HG02981 (cell line): ENCODE data around the gene MAP3K2.
A peak's percentile ranks its signal among the peaks of the same experiment; 100 is the strongest.

ENCODE experiments used
- ATAC-seq: cut with Tn5 transposase; IDR thresholded peaks from one replicate; pipeline ENCODE4 v1.9.1; 2021; ENCODE audit warnings: mild to moderate bottlenecking, moderate library complexity; ENCODE audit not compliant: unreplicated experiment

Gene MAP3K2

GRCh38 chr2:127386764-127387654 is 766 bp downstream of the MAP3K2 start:
- peak; percentile 58 for ATAC-seq

GRCh38 chr2:127386246-127386645 is 1.5 kb downstream of the MAP3K2 start:
- ATAC-seq: no peak

DNA sequence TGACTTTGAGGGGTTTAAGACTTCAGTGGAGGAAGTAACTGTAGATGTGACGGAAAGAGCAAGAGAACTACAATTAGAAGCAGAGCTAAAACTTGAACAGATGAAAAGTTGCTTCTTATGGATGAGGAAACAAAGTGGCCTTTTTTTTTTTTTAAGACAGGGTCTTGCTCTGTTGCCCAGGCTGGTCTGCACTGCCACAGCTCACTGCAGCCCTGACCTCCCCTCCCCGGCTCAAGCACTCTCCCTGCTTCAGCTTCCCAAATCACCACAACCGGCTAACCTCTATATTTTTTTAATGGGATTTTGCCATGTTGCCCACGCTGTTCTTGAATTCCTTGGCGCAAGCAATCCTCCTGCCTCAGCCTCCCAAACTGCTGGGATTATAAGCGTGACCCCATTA is 3.2 kb downstream of the MAP3K2 start:
- no peak for ATAC-seq

DNA sequence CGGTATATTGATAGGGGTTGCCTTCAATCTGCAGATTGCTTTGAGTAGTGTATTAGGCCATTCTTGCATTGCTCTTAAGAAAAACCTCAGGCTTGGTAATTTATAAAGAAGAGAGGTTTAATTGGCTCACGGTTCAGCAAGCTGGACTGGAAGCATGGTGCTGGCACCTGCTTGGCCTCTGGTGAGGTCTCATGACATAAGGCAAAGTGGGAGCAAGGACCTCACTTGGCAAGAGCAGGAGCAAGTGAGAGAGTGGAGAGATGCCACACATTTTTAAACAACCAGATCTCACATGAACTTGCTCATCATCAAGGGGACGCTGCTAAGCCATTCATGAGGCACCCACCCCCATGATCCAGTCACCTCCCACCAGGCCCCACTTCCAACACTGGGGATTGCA is 4.9 kb downstream of the MAP3K2 start:
- ATAC-seq: no peak

DNA sequence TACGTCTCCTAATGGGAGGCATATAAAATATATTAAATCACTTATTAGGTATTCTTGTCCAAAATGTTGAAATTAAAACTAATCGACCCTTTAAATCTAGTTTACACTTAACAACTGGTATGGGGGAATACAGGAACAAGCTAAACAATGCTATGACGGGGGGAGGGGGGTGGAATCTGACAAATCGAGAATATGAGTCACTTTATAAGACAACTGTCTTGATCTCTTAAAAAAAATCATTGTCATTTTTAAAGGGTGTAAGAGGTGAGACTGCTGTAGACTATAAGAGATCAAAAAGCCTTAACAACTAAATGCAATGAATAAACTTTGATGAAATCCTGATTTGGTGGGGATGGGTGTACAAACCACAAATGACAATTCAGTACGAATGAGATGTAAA is 6.0 kb downstream of the MAP3K2 start:
- no peak for ATAC-seq

DNA sequence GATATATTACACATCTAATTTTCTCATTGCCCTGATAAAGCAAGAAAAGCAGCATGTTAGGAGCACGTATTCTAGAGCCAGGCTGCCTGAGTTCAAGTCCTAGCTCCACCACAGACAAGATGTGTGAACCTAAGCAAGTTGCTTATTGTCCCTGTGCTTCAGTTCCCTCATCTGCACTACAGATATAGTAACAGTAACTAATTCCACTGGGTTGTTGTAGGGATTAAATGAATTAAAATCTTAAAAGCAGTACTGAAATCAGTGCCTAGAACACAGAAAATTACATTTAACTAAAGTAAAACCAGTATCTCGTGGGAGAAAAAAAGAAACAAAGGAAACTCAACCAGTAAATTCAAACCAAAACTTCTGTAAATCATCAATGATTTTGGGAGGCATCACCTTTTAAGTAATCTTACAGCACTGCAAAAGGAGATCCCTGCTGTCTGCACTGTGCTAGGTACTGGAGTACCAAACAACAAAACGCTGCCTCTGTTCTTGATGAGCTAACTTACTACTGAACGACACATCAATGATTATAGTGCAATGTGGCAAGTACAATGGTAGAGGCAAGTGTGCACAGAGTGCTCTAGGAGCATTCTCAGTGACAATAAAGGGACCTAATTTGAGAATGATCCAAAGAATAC is 7.9 kb downstream of the MAP3K2 start:
- ATAC-seq: peak; percentile 71

GRCh38 chr2:127378720-127379119 is 9.1 kb downstream of the MAP3K2 start:
- no peak for ATAC-seq

DNA sequence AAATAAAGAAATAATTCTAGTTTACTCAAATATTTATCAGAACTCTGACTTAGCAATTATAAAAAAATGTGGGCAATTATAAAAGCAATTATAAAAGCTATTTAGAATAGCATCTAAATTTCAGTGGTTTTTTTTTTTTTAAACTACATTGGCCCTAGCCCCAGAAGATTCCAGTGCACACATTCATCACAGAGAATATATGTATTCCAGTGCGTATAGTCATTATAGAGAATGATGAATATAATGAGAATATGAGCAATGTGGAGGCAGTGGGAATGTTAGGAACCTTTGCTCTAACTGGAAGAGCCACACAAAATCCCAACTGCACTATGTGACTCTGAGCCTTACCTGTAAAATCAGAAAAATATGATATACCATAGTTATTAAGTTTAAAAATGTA is 10.5 kb downstream of the MAP3K2 start:
- no peak for ATAC-seq

GRCh38 chr2:127376257-127376656 is 11.5 kb downstream of the MAP3K2 start:
- ATAC-seq: no peak

- ATAC-seq: no peak
These were observed 14.3 kb downstream of the MAP3K2 start for GRCh38 chr2:127373362-127374083.

DNA sequence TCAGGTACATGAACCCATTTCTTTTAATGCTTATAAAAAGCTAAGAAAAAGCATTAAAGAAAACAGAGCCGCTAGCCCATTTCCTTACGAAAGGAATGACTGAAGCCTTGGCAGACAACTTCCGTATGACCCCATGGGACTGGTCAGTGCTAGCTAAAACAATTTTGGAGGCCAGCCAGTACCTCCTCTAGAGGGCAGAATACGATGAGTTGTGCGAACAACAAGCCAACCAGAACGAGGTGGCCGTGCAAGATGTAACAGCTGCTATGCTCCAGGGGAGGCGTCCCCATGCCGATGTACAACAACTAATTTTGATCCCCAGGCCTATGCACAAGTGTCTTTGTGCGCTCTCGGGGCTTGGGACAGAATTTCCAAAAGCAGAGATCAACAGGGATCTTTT is 16.7 kb downstream of the MAP3K2 start:
- no peak for ATAC-seq

DNA sequence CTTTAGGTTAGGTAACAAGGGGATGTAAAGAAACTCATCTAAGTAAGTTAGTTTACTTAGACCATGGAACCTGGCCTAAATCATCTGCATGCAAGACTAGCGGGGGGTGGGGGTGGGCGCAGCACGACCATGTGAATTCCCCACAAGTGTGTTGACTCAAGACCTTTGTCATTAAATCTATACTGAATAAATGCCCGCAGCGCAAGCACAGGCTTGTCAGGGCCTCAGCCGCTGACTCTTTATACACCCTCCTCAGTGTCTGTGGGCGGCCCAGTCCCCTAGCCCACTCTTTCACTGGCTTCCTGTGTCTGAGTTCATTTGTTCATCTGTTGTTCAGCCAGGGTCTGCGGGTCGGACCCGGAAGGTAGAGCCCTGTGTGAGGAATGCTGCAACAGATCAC is 17.8 kb downstream of the MAP3K2 start:
- ATAC-seq: no peak

- no peak for ATAC-seq
These were observed 22.5 kb downstream of the MAP3K2 start for GRCh38 chr2:127365211-127365643.

GRCh38 chr2:127362971-127363370 is 24.8 kb downstream of the MAP3K2 start:
- no peak for ATAC-seq

- no peak for ATAC-seq
These were observed 25.6 kb downstream of the MAP3K2 start for GRCh38 chr2:127361929-127362885.

DNA sequence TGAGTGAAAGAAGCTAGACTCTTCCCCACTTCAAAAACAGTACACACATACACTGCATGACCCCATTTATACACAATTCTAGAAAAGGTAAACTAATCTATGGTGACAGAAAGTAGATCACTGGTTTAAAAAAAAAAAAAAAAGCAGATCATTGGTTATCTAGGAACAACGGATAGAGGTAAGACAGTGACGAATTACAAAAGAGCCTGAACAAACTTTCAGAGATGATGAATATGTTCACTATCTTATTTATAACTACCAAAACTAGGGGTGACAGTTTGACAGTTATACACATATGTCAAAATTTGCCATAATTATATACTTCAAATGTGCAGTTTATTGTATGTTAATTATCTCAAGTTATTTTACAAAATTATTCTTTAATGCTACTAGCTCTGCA is 27.5 kb downstream of the MAP3K2 start:
- no peak for ATAC-seq

GRCh38 chr2:127359520-127359919 is 28.3 kb downstream of the MAP3K2 start:
- no peak for ATAC-seq

- no peak for ATAC-seq
These were observed 28.8 kb downstream of the MAP3K2 start for GRCh38 chr2:127358971-127359370.

DNA sequence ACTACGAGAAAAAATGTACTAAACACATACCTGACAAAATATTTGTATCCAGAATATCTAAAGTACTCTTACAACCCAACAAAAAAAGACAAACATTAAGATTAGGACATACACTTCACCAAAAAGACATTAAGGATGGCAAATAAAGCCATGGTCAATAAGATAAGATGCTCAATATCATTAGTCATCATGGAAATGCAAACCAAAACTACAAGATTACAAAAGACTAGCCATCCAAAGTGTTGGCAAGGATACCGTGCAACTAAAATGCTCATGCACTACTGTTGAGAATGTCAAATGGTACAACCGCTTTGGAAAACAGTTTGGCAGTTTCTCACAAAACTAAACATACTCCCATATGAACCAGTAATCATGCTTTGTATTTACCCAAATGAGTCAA is 29.7 kb downstream of the MAP3K2 start:
- ATAC-seq: no peak

GRCh38 chr2:127357591-127357990 is 30.2 kb downstream of the MAP3K2 start:
- no peak for ATAC-seq

- ATAC-seq: no peak
These were observed 31.2 kb downstream of the MAP3K2 start for GRCh38 chr2:127356531-127356930.
